OCI-M1 (cell line): Measurements from ENCODE around the gene HOXD4.
A peak's percentile ranks its signal among the peaks of the same experiment; 100 is the strongest.

Experiments used
- DNase-seq: peaks from one replicate; lab custom pipeline; 2025; lab: John Stamatoyannopoulos, UW

HOXD4 gene

GRCh38 chr2:176170602-176171305 is 19.4 kb downstream of the HOXD4 start:
- no peak for DNase-seq

- DNase-seq: no peak
These were observed 20.1 kb downstream of the HOXD4 start for GRCh38 chr2:176171351-176172006.

GRCh38 chr2:176172007-176172894 is 20.9 kb downstream of the HOXD4 start:
- no peak for DNase-seq

- no peak for DNase-seq
These were observed 21.7 kb downstream of the HOXD4 start for GRCh38 chr2:176172895-176173566.

- no peak for DNase-seq
These were observed 22.4 kb downstream of the HOXD4 start for GRCh38 chr2:176173567-176174381.

- DNase-seq: peak; percentile 22
These were observed 23.1 kb downstream of the HOXD4 start for GRCh38 chr2:176174382-176174823.

GRCh38 chr2:176174824-176175708 is 23.7 kb downstream of the HOXD4 start:
- peak; percentile 68 for DNase-seq

GRCh38 chr2:176175709-176176607 is 24.6 kb downstream of the HOXD4 start:
- DNase-seq: no peak

- DNase-seq: no peak
These were observed 26.3 kb downstream of the HOXD4 start for GRCh38 chr2:176177580-176178037.

- no peak for DNase-seq
These were observed 26.8 kb downstream of the HOXD4 start for GRCh38 chr2:176178038-176178756.

GRCh38 chr2:176178757-176179295 is 27.5 kb downstream of the HOXD4 start:
- no peak for DNase-seq

- no peak for DNase-seq
These were observed 30.2 kb downstream of the HOXD4 start for GRCh38 chr2:176181551-176181950.

GRCh38 chr2:176182671-176183070 is 31.3 kb downstream of the HOXD4 start:
- no peak for DNase-seq

- no peak for DNase-seq
These were observed 33.4 kb downstream of the HOXD4 start for GRCh38 chr2:176184749-176185148.

- DNase-seq: no peak
These were observed 34.7 kb downstream of the HOXD4 start for GRCh38 chr2:176186024-176186423.

- no peak for DNase-seq
These were observed 36.0 kb downstream of the HOXD4 start for GRCh38 chr2:176187200-176187898.
